CD14-positive monocyte (primary cell): ENCODE data around the gene FNBP1L. TPM values are rescaled to one million over a fixed set of nuclear protein-coding genes. Genes with fewer than 3 reads are reported as not detected.

Experiments
- DNase-seq, 3 donors: peaks; one replicate each; pipeline ENCODE4 v3.0.0-alpha.2; 2011 to 2022
- H2AFZ ChIP-seq: 2 replicates; pipeline ENCODE4 v1.6.0; 2012; ENCODE audit warnings: mild to moderate bottlenecking, low read depth, low read length, inconsistent platforms; ENCODE audit not compliant: insufficient read depth, poor library complexity, severe bottlenecking
- H3K27ac ChIP-seq, 2 donors: 1 replicate in 1 of 2; 2 replicates in 1 of 2; pipeline ENCODE4 v1.5.1; 2012 to 2013; ENCODE audit warnings: low read length in 2 of 2, control low read depth in 1 of 2, inconsistent platforms in 1 of 2, low read depth in 1 of 2, mild to moderate bottlenecking in 1 of 2
- H3K27me3 ChIP-seq, 2 donors: one replicate each; pipeline versions ENCODE4 v1.6.0 to v1.6.1; 2011 to 2013; ENCODE audit warnings: low read length in 2 of 2; ENCODE audit not compliant: control insufficient read depth in 2 of 2, insufficient read depth in 2 of 2
- H3K36me3 ChIP-seq, 2 donors: replicated peaks in 1 of 2; 1 replicate in 1 of 2; 2 replicates in 1 of 2; pipeline versions ENCODE4 v1.5.1 to v1.6.1; 2012 to 2013; ENCODE audit warnings: low read length in 2 of 2, control low read depth in 1 of 2, inconsistent platforms in 1 of 2, mild to moderate bottlenecking in 1 of 2; ENCODE audit not compliant: insufficient read depth in 2 of 2, control insufficient read depth in 1 of 2
- H3K4me1 ChIP-seq, 2 donors: 1 replicate in 1 of 2; 2 replicates in 1 of 2; pipeline versions ENCODE4 v1.5.1 to v1.6.1; 2012 to 2013; ENCODE audit warnings: low read length in 2 of 2, control low read depth in 1 of 2, inconsistent platforms in 1 of 2, mild to moderate bottlenecking in 1 of 2, moderate library complexity in 1 of 2; ENCODE audit not compliant: insufficient read depth in 2 of 2, control insufficient read depth in 1 of 2
- H3K4me2 ChIP-seq: replicated peaks from 2 replicates; pipeline ENCODE3; 2012; ENCODE audit warnings: low read length, moderate library complexity, mild to moderate bottlenecking; ENCODE audit not compliant: poor library complexity, severe bottlenecking; ENCODE audit errors: extremely low read depth
- H3K4me3 ChIP-seq, 3 experiments: fragments of 200-600 bp in 1 of 3; sonication (generic) in 1 of 3; replicated peaks in 1 of 3; 1 replicate in 2 of 3; 2 replicates in 1 of 3; pipeline ENCODE4 v1.5.1; 2011 to 2013; ENCODE audit warnings: low read length in 3 of 3, mild to moderate bottlenecking in 3 of 3, control low read depth in 2 of 3, low read depth in 2 of 3, inconsistent platforms in 1 of 3, moderate library complexity in 1 of 3
- H3K79me2 ChIP-seq: 2 replicates; pipeline ENCODE4 v1.6.0; 2012; ENCODE audit warnings: mild to moderate bottlenecking, control low read depth, inconsistent platforms, low read length, moderate library complexity; ENCODE audit not compliant: insufficient read depth
- H3K9ac ChIP-seq: 2 replicates; pipeline ENCODE4 v1.6.0; 2017; ENCODE audit warnings: low read length, mild to moderate bottlenecking; ENCODE audit not compliant: insufficient read depth, poor library complexity, severe bottlenecking
- H3K9me3 ChIP-seq, 2 donors: replicated peaks in 1 of 2; 1 replicate in 1 of 2; 2 replicates in 1 of 2; pipeline versions ENCODE4 v1.5.1 to v1.6.1; 2012 to 2013; ENCODE audit warnings: low read length in 2 of 2, control low read depth in 1 of 2; ENCODE audit not compliant: control insufficient read depth in 1 of 2, insufficient read depth in 1 of 2
- H4K20me1 ChIP-seq: 2 replicates; pipeline ENCODE4 v1.6.0; 2012; ENCODE audit warnings: mild to moderate bottlenecking, low read length, control low read depth, moderate library complexity; ENCODE audit not compliant: insufficient read depth
- H3K27ac Mint-ChIP-seq, 7 donors: one replicate each; pipeline ENCODE4 v1.8.0; 2020; ENCODE audit warnings: mild to moderate bottlenecking in 7 of 7, mixed read lengths in 7 of 7, moderate library complexity in 6 of 7, inconsistent platforms in 2 of 7
- H3K27me3 Mint-ChIP-seq, 3 donors: one replicate each; pipeline ENCODE4 v1.8.0; 2021 to 2022; ENCODE audit warnings: low read depth in 3 of 3, mild to moderate bottlenecking in 3 of 3, mixed read lengths in 3 of 3, moderate library complexity in 3 of 3, inconsistent platforms in 1 of 3
- H3K36me3 Mint-ChIP-seq, 2 donors: one replicate each; pipeline ENCODE4 v1.8.0; 2020; ENCODE audit warnings: mixed read lengths in 2 of 2, inconsistent platforms in 1 of 2, mild to moderate bottlenecking in 1 of 2
- H3K4me1 Mint-ChIP-seq: one replicate; pipeline ENCODE4 v1.8.0; 2020; ENCODE audit warnings: mild to moderate bottlenecking, mixed read lengths
- H3K4me3 Mint-ChIP-seq, 2 donors: one replicate each; pipeline ENCODE4 v1.8.0; 2020; ENCODE audit warnings: mild to moderate bottlenecking in 2 of 2, mixed read lengths in 2 of 2, moderate library complexity in 1 of 2
- H3K9me3 Mint-ChIP-seq, 7 donors: one replicate each; pipeline ENCODE4 v1.8.0; 2020 to 2022; ENCODE audit warnings: mixed read lengths in 7 of 7, mild to moderate bottlenecking in 6 of 7, moderate library complexity in 6 of 7, inconsistent platforms in 2 of 7
- WGBS: methylation state at CpG from one replicate; pipeline ENCODE4 v1.1.5; 2013; ENCODE audit warnings: missing lambda C conversion rate; ENCODE audit not compliant: insufficient coverage; 5-methylcytosine and 5-hydroxymethylcytosine counted together
- intact Hi-C, 2 donors: fragments of 100-400 bp; cut with micrococcal nuclease; formaldehyde crosslinking; loops; one replicate each; pipeline versions ENCODE4 v1.15.0 to v1.15.1; 2023
- polyA plus RNA-seq, 3 donors: library from polyadenylated mRNA; depleted of rRNA in 1 of 3; unstranded in 2 of 3; stranded (reverse) in 1 of 3; fragments of 300-500 nt in 2 of 3; fragments of >200 nt in 1 of 3; fragmentation: Illumina TruSeq in 2 of 3; gene quantifications; 1 replicate in 2 of 3; 2 replicates in 1 of 3; pipeline ENCODE4 v1.2.3, GENCODE V29; 2012 to 2021
- TF ChIP-seq, protein P1 (sequence below): fragments of 200-600 bp; IDR thresholded peaks from one replicate; pipeline ENCODE4 v1.8.0; 2022; ENCODE audit warnings: antibody characterized with exemption, mild to moderate bottlenecking

The FNBP1L gene
- polyA plus RNA-seq, 3 donors, result 0.15 to 0.32 (median 0.28) TPM

- Histone ChIP-seq H4K20me1 (no peaks in the 10 kb centered on the region), H3K36me3 (no peaks in the 10 kb centered on the region), H3K4me1 (no peaks in the 10 kb centered on the region), H3K27ac (no peak overlapping the region), H3K4me3 (no peak overlapping the region), H3K9me3 (no peaks in the 10 kb centered on the region), H3K4me2 (no peak overlapping the region), H2AFZ (no peak overlapping the region), H3K27me3 (no peaks in the 10 kb centered on the region), H3K79me2 (no peaks in the 10 kb centered on the region), H3K9ac (no peak overlapping the region)
- no CpG with 5 or more reads among the region's 1 CpG for WGBS
- no peak overlapping the region for H3K4me3 Mint-ChIP-seq
- no peaks in the 10 kb centered on the region for H3K36me3 Mint-ChIP-seq
- peaks cover 0 to 4% (median 0%) of the 10 kb centered on the region in 3 donors for H3K27me3 Mint-ChIP-seq
- H3K4me1 Mint-ChIP-seq, result no peaks in the 10 kb centered on the region
- no peak overlapping the region for H3K27ac Mint-ChIP-seq
- no peak for DNase-seq
- intact Hi-C loops, result no loop called here
- H3K9me3 Mint-ChIP-seq, result peaks cover 0 to 1% (median 0%) of the 10 kb centered on the region in 7 donors
- TF ChIP-seq, protein P1, sequence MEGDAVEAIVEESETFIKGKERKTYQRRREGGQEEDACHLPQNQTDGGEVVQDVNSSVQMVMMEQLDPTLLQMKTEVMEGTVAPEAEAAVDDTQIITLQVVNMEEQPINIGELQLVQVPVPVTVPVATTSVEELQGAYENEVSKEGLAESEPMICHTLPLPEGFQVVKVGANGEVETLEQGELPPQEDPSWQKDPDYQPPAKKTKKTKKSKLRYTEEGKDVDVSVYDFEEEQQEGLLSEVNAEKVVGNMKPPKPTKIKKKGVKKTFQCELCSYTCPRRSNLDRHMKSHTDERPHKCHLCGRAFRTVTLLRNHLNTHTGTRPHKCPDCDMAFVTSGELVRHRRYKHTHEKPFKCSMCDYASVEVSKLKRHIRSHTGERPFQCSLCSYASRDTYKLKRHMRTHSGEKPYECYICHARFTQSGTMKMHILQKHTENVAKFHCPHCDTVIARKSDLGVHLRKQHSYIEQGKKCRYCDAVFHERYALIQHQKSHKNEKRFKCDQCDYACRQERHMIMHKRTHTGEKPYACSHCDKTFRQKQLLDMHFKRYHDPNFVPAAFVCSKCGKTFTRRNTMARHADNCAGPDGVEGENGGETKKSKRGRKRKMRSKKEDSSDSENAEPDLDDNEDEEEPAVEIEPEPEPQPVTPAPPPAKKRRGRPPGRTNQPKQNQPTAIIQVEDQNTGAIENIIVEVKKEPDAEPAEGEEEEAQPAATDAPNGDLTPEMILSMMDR, result no peak
These were observed 153.8 kb downstream of the FNBP1L start for GRCh38 chr1:93601686-93602085.

DNA sequence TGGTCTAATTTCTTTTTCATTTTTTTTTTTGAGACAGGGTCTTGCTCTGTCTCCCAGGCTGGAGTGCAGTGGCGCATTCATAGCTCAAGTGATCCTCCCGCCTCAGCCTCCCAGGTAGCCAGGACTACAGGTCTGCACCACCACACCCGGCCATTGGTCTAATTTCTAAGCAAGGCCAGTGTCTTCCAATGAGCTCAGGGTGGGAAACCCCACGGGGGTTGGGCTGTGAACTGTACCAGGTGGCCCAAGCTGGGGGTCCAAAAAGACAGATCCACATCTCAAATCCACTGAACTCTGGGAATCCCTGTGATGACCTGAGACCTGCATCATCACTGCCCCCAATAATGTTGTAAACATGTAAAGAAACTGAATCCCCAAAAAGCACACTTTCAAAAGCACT, 154.2 kb downstream of the FNBP1L start:
- Mint-ChIP-seq H3K4me1 (no peaks in the 10 kb centered on the region), H3K27me3 (peaks cover 0 to 4% (median 0%) of the 10 kb centered on the region in 3 donors), H3K4me3 (no peak overlapping the region), H3K36me3 (no peaks in the 10 kb centered on the region), H3K9me3 (peaks cover 0 to 1% (median 0%) of the 10 kb centered on the region in 7 donors), H3K27ac (no peak overlapping the region)
- H3K4me3 ChIP-seq, result no peak overlapping the region
- no peak for DNase-seq
- intact Hi-C loops, result no loop called here
- 96% methylated on average over 4 of the region's 4 CpGs for WGBS
- no peak overlapping the region for H3K9ac ChIP-seq
- H3K36me3 ChIP-seq, result no peaks in the 10 kb centered on the region
- no peaks in the 10 kb centered on the region for H3K4me1 ChIP-seq
- no peak overlapping the region for H3K27ac ChIP-seq
- no peaks in the 10 kb centered on the region for H3K27me3 ChIP-seq
- H4K20me1 ChIP-seq, result no peaks in the 10 kb centered on the region
- no peak overlapping the region for H2AFZ ChIP-seq
- TF ChIP-seq, protein P1, result no peak
- H3K4me2 ChIP-seq, result no peak overlapping the region
- H3K9me3 ChIP-seq, result no peaks in the 10 kb centered on the region
- H3K79me2 ChIP-seq, result no peaks in the 10 kb centered on the region
